Measurements from ENCODE around the gene SRSF3.
A peak's percentile ranks its signal among the peaks of the same experiment; 100 is the strongest.

SRSF3 gene

GRCh38 chr6:36594029-36594815, at the start of gene SRSF3:
SRSF3 (plus strand) TSS chr6:36594362; CDS start chr6:36596763, 2,401 bp downstream.
- peak within 1 kb of the TSS; percentile 80 for H3K4me3 ChIP-seq (ENCODE audit: low read depth, low read length)
- peak; percentile 92 for DNase-seq (ENCODE audit: low read depth)

DNA sequence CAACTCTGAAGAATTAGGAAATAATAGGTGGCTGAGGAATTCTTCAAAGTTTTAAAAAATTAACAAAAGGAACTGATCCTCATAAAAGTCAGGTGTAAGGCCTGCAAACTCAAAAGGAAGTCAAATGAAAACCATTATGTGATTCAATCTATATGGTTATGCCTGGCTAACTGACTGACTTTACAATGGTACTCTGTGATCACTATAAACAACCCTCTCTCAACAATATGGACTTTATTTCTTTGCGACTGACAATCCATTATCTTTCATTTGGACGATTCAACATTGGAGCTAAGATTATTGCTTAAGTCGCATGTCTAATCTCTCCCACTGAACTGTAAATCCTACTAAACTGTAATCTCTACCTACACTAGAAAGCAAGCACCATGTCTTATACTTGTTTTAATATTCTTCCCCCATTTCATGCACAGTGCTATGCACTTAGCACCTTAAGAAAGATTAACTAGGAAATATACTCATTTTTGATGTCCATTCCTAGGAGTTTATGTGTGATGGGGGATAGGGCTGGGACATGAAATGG, 48.3 kb upstream of the SRSF3 start:
- no peak for DNase-seq (ENCODE audit: low read depth)
- peak overlapping the region; percentile 93 for H3K4me3 ChIP-seq (ENCODE audit: low read depth, low read length)

GRCh38 chr6:36546308-36546919, 47.7 kb upstream of the SRSF3 start:
- H3K4me3 ChIP-seq (ENCODE audit: low read depth, low read length), result peak overlapping the region; percentile 93
- no peak for DNase-seq (ENCODE audit: low read depth)

DNA sequence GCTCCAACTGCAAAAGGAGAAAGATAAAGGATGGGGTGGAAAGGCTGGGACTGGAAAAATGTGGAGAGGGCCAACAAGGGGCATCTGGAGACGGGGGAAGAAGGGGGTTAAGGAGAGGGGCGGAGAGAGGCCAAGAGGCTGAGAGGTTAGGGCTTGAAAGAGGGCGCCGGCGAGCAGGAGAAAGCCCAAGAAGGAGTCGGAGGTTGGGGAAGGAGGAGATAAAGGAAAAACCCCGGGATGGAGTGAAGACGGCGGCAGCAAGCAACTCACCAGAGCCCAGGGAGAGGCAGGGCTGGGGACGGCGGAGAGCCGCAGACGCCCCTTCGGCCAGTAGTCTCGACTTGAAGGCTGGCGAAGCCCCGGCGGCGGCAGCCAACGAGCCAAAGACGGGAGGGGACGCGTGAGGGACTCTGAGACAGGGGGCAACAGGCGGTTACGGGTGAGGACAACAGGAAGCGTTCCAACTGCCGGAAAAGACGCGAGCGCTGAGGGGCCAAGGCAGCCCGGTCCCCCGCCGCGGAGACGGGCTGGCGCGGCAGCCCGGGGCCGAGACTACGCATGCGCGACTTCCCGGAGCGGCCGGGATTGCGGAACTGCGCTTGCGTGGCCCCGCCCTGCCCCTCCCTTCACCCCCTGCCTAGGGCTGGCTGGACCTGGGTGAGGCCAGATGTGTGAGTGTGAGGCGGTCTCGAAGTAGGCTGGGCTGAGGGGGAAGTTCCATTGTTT, 47.1 kb upstream of the SRSF3 start, which contains the start of gene STK38:
Gene STK38 (minus strand): TSS at position 560 of the 726 bp plus-strand sequence. CDS start 7,277 bp downstream, outside the sequence.
- H3K4me3 ChIP-seq (ENCODE audit: low read depth, low read length), result peak within 1 kb of the TSS; percentile 93
- DNase-seq (ENCODE audit: low read depth), result peak; percentile 56

DNA sequence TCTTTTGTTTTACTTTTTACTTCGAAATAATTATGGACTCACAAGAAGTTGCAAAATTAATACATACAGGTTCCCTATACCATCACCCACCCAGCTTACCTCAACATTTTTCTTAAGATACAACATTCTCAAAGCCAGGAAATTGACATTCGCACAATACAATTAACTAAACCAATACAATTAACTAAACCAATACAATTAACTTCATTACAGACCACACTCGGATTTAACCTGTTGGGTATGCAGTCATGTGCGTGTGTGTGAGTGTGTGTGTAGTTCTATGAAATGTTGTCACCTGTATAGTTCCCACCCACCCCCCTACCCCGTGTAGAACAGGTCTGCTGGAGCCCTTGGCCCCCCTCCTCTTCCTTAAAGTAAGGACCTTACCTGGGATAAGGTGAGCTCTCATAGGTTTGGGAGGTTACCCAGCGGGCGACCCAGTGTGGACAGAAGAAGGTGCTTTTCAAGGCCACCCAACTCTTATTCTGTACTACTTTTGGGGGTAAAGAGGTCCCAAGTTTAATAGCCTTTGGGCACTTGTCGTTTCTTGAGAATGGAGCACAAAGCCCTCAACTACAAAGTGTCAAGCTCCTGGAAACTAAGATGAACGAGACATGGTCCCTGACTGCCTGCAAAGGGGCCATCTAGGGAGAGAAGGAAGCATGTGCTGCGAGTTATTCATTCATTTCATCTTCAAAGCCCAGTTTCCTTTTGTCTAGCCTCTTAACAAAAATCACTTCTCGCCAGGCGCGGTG, 46.3 kb upstream of the SRSF3 start:
- H3K4me3 ChIP-seq (ENCODE audit: low read depth, low read length), result peak overlapping the region; percentile 93
- no peak for DNase-seq (ENCODE audit: low read depth)

DNA sequence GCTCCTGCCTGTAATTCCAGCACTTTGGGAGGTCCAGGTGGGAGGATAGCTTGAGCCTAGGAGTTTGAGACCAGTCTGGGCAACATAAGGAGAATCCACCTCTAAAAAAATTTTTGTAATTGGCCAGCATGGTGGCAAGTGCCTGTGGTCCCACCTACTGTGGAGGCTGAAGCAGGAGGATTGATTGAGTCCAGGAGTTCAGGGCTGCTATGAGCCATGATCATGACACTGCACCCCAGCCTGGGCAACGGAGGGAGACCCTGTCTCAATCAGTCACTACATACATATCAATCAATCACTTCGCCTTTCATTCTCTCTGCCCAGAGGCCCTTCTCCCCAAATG, 45.8 kb upstream of the SRSF3 start:
- no peak for DNase-seq (ENCODE audit: low read depth)
- no peak overlapping the region for H3K4me3 ChIP-seq (ENCODE audit: low read depth, low read length)

GRCh38 chr6:36550473-36551000, 43.6 kb upstream of the SRSF3 start:
- DNase-seq (ENCODE audit: low read depth), result no peak
- no peak overlapping the region for H3K4me3 ChIP-seq (ENCODE audit: low read depth, low read length)

DNA sequence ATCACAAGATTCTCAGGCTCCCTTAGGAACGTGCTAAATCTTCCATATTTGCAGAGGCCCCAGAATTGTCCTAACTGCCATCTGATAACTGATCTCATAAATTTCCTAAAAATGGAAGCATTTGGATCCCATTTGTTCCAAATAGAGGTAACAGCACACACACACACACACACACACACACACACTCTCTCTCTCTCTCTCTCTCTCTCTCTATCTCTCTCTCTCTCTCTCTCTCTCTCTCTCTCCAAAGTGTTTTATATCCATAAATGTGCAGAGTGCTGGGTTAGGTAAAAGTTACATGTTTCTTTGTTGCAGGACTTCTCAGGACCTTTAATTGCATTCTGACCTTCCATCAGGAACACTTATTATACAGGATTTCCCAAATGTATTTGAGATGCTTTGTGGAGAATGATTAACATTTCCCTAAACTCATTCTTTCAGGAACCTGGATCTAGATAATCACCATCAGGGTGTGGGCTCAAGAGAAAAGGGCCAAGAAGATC, 38.4 kb upstream of the SRSF3 start:
- DNase-seq (ENCODE audit: low read depth), result no peak
- H3K4me3 ChIP-seq (ENCODE audit: low read depth, low read length), result no peak overlapping the region

GRCh38 chr6:36556281-36556680, 37.9 kb upstream of the SRSF3 start:
- H3K4me3 ChIP-seq (ENCODE audit: low read depth, low read length), result no peak overlapping the region
- no peak for DNase-seq (ENCODE audit: low read depth)

GRCh38 chr6:36559011-36559793, 35.0 kb upstream of the SRSF3 start:
- no peak for DNase-seq (ENCODE audit: low read depth)
- no peak overlapping the region for H3K4me3 ChIP-seq (ENCODE audit: low read depth, low read length)

- DNase-seq (ENCODE audit: low read depth), result no peak
- H3K4me3 ChIP-seq (ENCODE audit: low read depth, low read length), result no peak overlapping the region
Measured at GRCh38 chr6:36560822-36561221, 33.3 kb upstream of the SRSF3 start.

DNA sequence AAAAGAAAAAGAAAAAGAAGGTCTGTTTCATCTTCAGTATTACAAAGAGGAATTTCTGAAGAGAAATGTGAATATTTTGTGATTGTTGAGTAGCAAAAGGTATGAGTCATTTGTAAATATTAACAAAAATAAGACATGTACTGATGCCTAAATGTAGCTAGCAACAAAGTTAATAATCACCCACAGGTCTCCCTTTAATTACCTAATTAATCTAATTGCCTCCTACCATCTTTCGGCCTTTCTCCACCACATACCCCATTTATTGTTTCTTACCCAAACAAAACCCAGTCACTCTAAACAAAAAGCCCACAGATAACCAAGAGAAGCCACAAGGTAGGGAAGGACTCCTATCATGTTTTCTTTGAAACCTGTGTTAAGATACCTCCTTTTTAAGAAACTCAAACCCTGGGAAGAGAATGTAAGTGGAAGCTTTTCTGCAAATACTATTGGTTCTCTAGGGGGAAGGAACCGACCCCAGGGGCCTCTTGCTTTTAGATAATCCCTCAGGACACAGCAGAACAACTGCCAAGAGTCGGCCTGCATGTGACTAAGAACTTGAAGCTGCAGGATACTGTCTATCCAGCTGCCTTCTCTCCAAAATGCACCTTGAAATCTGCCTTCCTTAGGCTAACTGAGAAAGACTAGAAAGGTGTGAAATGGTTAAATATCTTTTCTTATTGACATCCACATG, 30.8 kb upstream of the SRSF3 start:
- H3K4me3 ChIP-seq (ENCODE audit: low read depth, low read length), result no peak overlapping the region
- DNase-seq (ENCODE audit: low read depth), result no peak

DNA sequence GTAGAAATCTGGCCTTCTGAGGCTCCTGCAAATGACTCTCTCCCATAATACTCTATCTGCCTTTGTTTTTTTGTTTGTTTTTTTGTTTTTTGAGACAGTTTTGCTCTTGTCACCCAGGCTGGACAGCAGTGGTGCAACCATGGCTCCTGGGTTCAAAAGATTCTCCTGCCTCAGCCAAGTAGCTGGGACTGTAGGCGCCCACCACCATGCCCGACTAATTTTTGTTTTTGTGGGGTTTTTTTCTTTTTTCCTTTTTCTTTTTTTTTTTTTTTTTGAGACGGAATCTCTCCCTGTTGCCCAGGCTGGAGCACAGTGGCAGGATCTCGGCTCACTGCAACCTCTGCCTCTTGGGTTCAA, 30.3 kb upstream of the SRSF3 start:
- H3K4me3 ChIP-seq (ENCODE audit: low read depth, low read length), result no peak overlapping the region
- DNase-seq (ENCODE audit: low read depth), result no peak

- no peak for DNase-seq (ENCODE audit: low read depth)
- no peak overlapping the region for H3K4me3 ChIP-seq (ENCODE audit: low read depth, low read length)
Measured at GRCh38 chr6:36566418-36566905, 27.7 kb upstream of the SRSF3 start.

DNA sequence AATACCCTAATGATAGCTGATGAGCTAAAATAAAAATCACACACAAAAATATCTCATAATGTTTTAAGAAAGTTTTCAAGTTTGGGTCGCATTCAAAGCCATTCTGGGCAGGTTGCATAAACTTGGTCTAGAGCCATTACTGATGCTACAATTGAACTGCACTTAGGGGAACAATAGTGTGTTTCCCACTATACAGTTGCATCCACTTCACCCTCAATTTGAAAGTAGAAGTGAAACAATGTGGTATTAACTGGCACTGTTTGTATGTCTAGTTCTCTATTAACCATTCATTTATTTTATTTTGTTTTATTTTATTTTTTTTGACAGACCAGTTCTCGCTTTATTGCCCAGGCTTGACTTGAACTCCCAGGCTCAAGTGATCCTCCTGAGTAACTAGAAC, 23.9 kb upstream of the SRSF3 start:
- no peak for DNase-seq (ENCODE audit: low read depth)

GRCh38 chr6:36571122-36572043, 22.8 kb upstream of the SRSF3 start:
- no peak overlapping the region for H3K4me3 ChIP-seq (ENCODE audit: low read depth, low read length)
- DNase-seq (ENCODE audit: low read depth), result no peak

More for the DNA sequence above, 23.9 kb upstream of the SRSF3 start:
- no peak overlapping the region for H3K4me3 ChIP-seq (ENCODE audit: low read depth, low read length)
